ENCODE measurements around the gene LATS2. TPM values are rescaled to one million over a fixed set of nuclear protein-coding genes. Genes with fewer than 3 reads are reported as not detected.

Gene LATS2
- total RNA-seq, 4 donors from 2014 or later, result 49.8 to 93.8 (median 77.0) TPM

DNA sequence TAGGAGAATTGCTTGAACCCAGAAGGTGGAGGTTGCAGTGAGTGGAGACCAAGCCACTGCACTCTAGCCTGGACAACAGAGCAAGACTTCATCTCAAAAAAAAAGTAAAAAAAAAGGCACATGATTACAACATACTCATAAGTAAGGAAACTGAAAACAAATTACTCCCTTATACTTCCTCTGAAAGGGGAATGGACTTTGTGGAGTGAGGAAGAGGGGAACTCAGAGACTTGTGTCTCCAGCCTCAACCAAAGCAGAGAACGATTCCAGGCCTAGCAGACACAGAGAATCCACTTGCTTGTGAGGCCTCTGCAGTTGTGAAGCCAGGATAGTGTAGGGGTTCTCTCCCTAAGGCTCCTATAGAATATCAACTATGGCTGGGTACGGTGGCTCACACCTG is 4.3 kb upstream of the LATS2 start:
- Histone ChIP-seq H3K27me3 (peaks cover 0 to 6% (median 0%) of the 10 kb centered on the region in 4 donors), H3K27ac (replicated peaks in 1 of 4) (no peak overlapping the region), H3K9me3 (no peaks in the 10 kb centered on the region), H3K4me3 (no peak overlapping the region), H3K4me1 (peaks cover 6 to 30% (median 29%) of the 10 kb centered on the region in 4 donors), H3K36me3 (no peaks in the 10 kb centered on the region)
- no peak for TF ChIP-seq POLR2AphosphoS5 (IDR thresholded peaks at IDR 0.05)
- no peak for TF ChIP-seq EP300 (IDR thresholded peaks at IDR 0.05)
- no peak for TF ChIP-seq CTCF (IDR thresholded peaks at IDR 0.05)
- TF ChIP-seq POLR2A (IDR thresholded peaks at IDR 0.05; ENCODE audit: low read depth), result no peak
- peak; percentile 34 for DNase-seq (ENCODE audit: extremely low spot score)
- 94% methylated on average over 2 of the region's 2 CpGs for WGBS
- intact Hi-C loops (cut with DNase I), result loop anchor here (5.0 kb wide), 1 partner anchor 123 kb away; no protein-coding TSS in a partner anchor

GRCh38 chr13:21063031-21063430 is 1.6 kb upstream of the LATS2 start:
- Histone ChIP-seq H3K27me3 (peaks cover 0 to 6% (median 0%) of the 10 kb centered on the region in 4 donors), H3K9me3 (no peaks in the 10 kb centered on the region), H3K4me1 (peaks cover 26 to 31% (median 30%) of the 10 kb centered on the region in 4 donors), H3K4me3 (no peak overlapping the region), H3K27ac (replicated peaks in 1 of 4) (peak overlapping the region in 1 of 4 donors; percentile 8), H3K36me3 (no peaks in the 10 kb centered on the region)
- 80% methylated on average over 2 of the region's 2 CpGs for WGBS
- intact Hi-C loops (cut with DNase I), result no loop called here
- peak; percentile 3 for DNase-seq (ENCODE audit: extremely low spot score)
- TF ChIP-seq EP300 (IDR thresholded peaks at IDR 0.05) (no peak), CTCF (IDR thresholded peaks at IDR 0.05) (no peak), POLR2AphosphoS5 (IDR thresholded peaks at IDR 0.05) (no peak), POLR2A (IDR thresholded peaks at IDR 0.05; ENCODE audit: low read depth) (no peak)

DNA sequence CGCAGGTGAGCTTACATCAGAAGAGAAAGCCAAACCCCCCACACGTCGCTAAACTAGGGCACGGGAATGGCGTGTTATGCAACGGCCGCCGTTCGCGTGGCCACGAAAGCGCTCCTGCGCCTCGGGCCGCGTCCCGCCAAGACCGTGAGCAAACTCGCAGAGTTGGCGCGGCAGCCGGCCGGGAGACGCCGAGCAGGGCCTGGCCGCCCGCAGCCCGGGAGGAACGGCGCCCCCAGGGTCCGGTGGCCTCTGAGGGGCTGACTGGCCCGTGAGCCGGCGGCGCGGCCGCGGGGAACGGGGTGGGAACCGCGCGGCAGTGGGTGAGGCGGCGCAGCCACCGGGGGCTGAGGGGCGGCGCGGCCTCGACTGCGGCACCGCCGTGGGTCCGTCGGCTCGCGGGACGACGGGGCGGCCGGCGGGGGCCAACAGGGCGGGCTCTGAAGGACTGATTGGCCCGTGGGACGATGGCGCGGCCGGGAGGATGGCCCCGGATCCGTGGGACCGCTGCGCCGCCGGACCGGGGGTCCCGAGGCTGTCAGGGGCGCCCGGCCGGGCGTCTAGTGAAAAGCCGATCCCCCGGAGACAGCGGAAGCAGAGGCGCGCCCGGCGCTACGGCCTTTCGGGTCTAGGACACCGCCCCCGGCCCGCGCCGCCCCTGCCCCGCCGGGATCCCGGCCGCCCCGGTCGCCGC is 903 bp downstream of the LATS2 start:
- no CpG with 5 or more reads among the region's 100 CpGs for WGBS
- no peak for DNase-seq (ENCODE audit: extremely low spot score)
- Histone ChIP-seq H3K27me3 (peaks cover 0 to 6% (median 0%) of the 10 kb centered on the region in 4 donors), H3K4me1 (peaks cover 50 to 56% (median 56%) of the 10 kb centered on the region in 4 donors), H3K4me3 (peak overlapping the region; percentile 97 to 100 (median 98)), H3K9me3 (no peaks in the 10 kb centered on the region), H3K27ac (replicated peaks in 1 of 4) (peak overlapping the region; percentile 100), H3K36me3 (no peaks in the 10 kb centered on the region)
- intact Hi-C loops (cut with DNase I), result no loop called here
- TF ChIP-seq POLR2A (IDR thresholded peaks at IDR 0.05; ENCODE audit: low read depth) (no peak), POLR2AphosphoS5 (IDR thresholded peaks at IDR 0.05) (peak; percentile 64 to 78), CTCF (IDR thresholded peaks at IDR 0.05) (peak in 1 of 3 experiments; percentile 6)

DNA sequence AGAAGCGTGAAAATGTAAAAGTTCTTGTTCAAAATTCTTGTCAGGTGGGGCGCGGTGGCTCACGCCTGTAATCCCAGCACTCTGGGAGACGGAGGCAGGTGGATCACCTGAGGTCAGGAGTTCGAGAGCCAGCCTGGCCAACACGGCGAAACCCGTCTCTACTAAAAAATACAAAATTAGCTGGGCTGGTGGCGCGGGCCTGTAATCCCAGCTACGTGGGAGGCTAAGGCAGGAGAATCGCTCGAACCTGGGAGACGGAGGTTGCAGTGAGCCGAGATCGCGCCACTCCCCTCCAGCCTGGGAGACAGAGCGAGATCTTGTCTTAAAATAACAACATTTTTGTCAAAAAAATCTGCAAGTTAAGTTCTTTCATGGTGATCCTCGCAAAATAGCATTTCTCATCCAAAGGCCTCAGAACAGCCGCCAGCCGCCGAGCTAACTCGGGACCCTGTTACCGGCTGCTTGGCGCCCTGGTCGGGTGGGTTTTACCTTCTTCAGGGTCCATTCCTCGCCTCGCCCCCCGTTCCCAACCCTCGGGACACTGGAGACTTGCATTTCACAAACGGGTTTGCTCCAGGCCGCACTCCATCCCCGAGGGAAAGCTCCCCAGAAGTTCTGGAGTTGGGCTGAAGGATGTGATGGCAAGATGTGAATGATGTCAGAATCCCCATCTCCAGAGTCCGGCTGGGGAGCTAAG is 1.6 kb downstream of the LATS2 start:
- Histone ChIP-seq H3K9me3 (no peaks in the 10 kb centered on the region), H3K27ac (replicated peaks in 1 of 4) (peak overlapping the region; percentile 100), H3K4me3 (peak overlapping the region; percentile 97 to 100 (median 98)), H3K36me3 (no peaks in the 10 kb centered on the region), H3K4me1 (peaks cover 57 to 63% (median 63%) of the 10 kb centered on the region in 4 donors), H3K27me3 (peaks cover 0 to 6% (median 0%) of the 10 kb centered on the region in 4 donors)
- intact Hi-C loops (cut with DNase I), result no loop called here
- TF ChIP-seq POLR2A (IDR thresholded peaks at IDR 0.05; ENCODE audit: low read depth), result no peak
- TF ChIP-seq EP300 (IDR thresholded peaks at IDR 0.05), result no peak
- TF ChIP-seq CTCF (IDR thresholded peaks at IDR 0.05), result no peak
- TF ChIP-seq POLR2AphosphoS5 (IDR thresholded peaks at IDR 0.05), result no peak
- 66% methylated on average over 35 of the region's 35 CpGs for WGBS
- no peak for DNase-seq (ENCODE audit: extremely low spot score)

All from esophagus muscularis mucosa (tissue), 4 donors.